CD14-positive monocyte (primary cell): Measurements from ENCODE around the gene FAM193A. TPM values are rescaled to one million over a fixed set of nuclear protein-coding genes. Genes with fewer than 3 reads are reported as not detected.

Experiments used
- DNase-seq, 3 donors: peaks; one replicate each; pipeline ENCODE4 v3.0.0-alpha.2; 2011 to 2022
- H2AFZ ChIP-seq: 2 replicates; pipeline ENCODE4 v1.6.0; 2012; ENCODE audit warnings: mild to moderate bottlenecking, low read depth, low read length, inconsistent platforms; ENCODE audit not compliant: insufficient read depth, poor library complexity, severe bottlenecking
- H3K27ac ChIP-seq, 2 donors: 1 replicate in 1 of 2; 2 replicates in 1 of 2; pipeline ENCODE4 v1.5.1; 2012 to 2013; ENCODE audit warnings: low read length in 2 of 2, control low read depth in 1 of 2, inconsistent platforms in 1 of 2, low read depth in 1 of 2, mild to moderate bottlenecking in 1 of 2
- H3K27me3 ChIP-seq, 2 donors: one replicate each; pipeline versions ENCODE4 v1.6.0 to v1.6.1; 2011 to 2013; ENCODE audit warnings: low read length in 2 of 2; ENCODE audit not compliant: control insufficient read depth in 2 of 2, insufficient read depth in 2 of 2
- H3K36me3 ChIP-seq, 2 donors: replicated peaks in 1 of 2; 1 replicate in 1 of 2; 2 replicates in 1 of 2; pipeline versions ENCODE4 v1.5.1 to v1.6.1; 2012 to 2013; ENCODE audit warnings: low read length in 2 of 2, control low read depth in 1 of 2, inconsistent platforms in 1 of 2, mild to moderate bottlenecking in 1 of 2; ENCODE audit not compliant: insufficient read depth in 2 of 2, control insufficient read depth in 1 of 2
- H3K4me1 ChIP-seq, 2 donors: 1 replicate in 1 of 2; 2 replicates in 1 of 2; pipeline versions ENCODE4 v1.5.1 to v1.6.1; 2012 to 2013; ENCODE audit warnings: low read length in 2 of 2, control low read depth in 1 of 2, inconsistent platforms in 1 of 2, mild to moderate bottlenecking in 1 of 2, moderate library complexity in 1 of 2; ENCODE audit not compliant: insufficient read depth in 2 of 2, control insufficient read depth in 1 of 2
- H3K4me2 ChIP-seq: replicated peaks from 2 replicates; pipeline ENCODE3; 2012; ENCODE audit warnings: low read length, moderate library complexity, mild to moderate bottlenecking; ENCODE audit not compliant: poor library complexity, severe bottlenecking; ENCODE audit errors: extremely low read depth
- H3K4me3 ChIP-seq, 3 experiments: fragments of 200-600 bp in 1 of 3; sonication (generic) in 1 of 3; replicated peaks in 1 of 3; 1 replicate in 2 of 3; 2 replicates in 1 of 3; pipeline ENCODE4 v1.5.1; 2011 to 2013; ENCODE audit warnings: low read length in 3 of 3, mild to moderate bottlenecking in 3 of 3, control low read depth in 2 of 3, low read depth in 2 of 3, inconsistent platforms in 1 of 3, moderate library complexity in 1 of 3
- H3K79me2 ChIP-seq: 2 replicates; pipeline ENCODE4 v1.6.0; 2012; ENCODE audit warnings: mild to moderate bottlenecking, control low read depth, inconsistent platforms, low read length, moderate library complexity; ENCODE audit not compliant: insufficient read depth
- H3K9ac ChIP-seq: 2 replicates; pipeline ENCODE4 v1.6.0; 2017; ENCODE audit warnings: low read length, mild to moderate bottlenecking; ENCODE audit not compliant: insufficient read depth, poor library complexity, severe bottlenecking
- H3K9me3 ChIP-seq, 2 donors: replicated peaks in 1 of 2; 1 replicate in 1 of 2; 2 replicates in 1 of 2; pipeline versions ENCODE4 v1.5.1 to v1.6.1; 2012 to 2013; ENCODE audit warnings: low read length in 2 of 2, control low read depth in 1 of 2; ENCODE audit not compliant: control insufficient read depth in 1 of 2, insufficient read depth in 1 of 2
- H4K20me1 ChIP-seq: 2 replicates; pipeline ENCODE4 v1.6.0; 2012; ENCODE audit warnings: mild to moderate bottlenecking, low read length, control low read depth, moderate library complexity; ENCODE audit not compliant: insufficient read depth
- H3K27ac Mint-ChIP-seq, 7 donors: one replicate each; pipeline ENCODE4 v1.8.0; 2020; ENCODE audit warnings: mild to moderate bottlenecking in 7 of 7, mixed read lengths in 7 of 7, moderate library complexity in 6 of 7, inconsistent platforms in 2 of 7
- H3K27me3 Mint-ChIP-seq, 3 donors: one replicate each; pipeline ENCODE4 v1.8.0; 2021 to 2022; ENCODE audit warnings: low read depth in 3 of 3, mild to moderate bottlenecking in 3 of 3, mixed read lengths in 3 of 3, moderate library complexity in 3 of 3, inconsistent platforms in 1 of 3
- H3K36me3 Mint-ChIP-seq, 2 donors: one replicate each; pipeline ENCODE4 v1.8.0; 2020; ENCODE audit warnings: mixed read lengths in 2 of 2, inconsistent platforms in 1 of 2, mild to moderate bottlenecking in 1 of 2
- H3K4me1 Mint-ChIP-seq: one replicate; pipeline ENCODE4 v1.8.0; 2020; ENCODE audit warnings: mild to moderate bottlenecking, mixed read lengths
- H3K4me3 Mint-ChIP-seq, 2 donors: one replicate each; pipeline ENCODE4 v1.8.0; 2020; ENCODE audit warnings: mild to moderate bottlenecking in 2 of 2, mixed read lengths in 2 of 2, moderate library complexity in 1 of 2
- H3K9me3 Mint-ChIP-seq, 7 donors: one replicate each; pipeline ENCODE4 v1.8.0; 2020 to 2022; ENCODE audit warnings: mixed read lengths in 7 of 7, mild to moderate bottlenecking in 6 of 7, moderate library complexity in 6 of 7, inconsistent platforms in 2 of 7
- WGBS: methylation state at CpG from one replicate; pipeline ENCODE4 v1.1.5; 2013; ENCODE audit warnings: missing lambda C conversion rate; ENCODE audit not compliant: insufficient coverage; 5-methylcytosine and 5-hydroxymethylcytosine counted together
- intact Hi-C, 2 donors: fragments of 100-400 bp; cut with micrococcal nuclease; formaldehyde crosslinking; loops; one replicate each; pipeline versions ENCODE4 v1.15.0 to v1.15.1; 2023
- polyA plus RNA-seq, 3 donors: library from polyadenylated mRNA; depleted of rRNA in 1 of 3; unstranded in 2 of 3; stranded (reverse) in 1 of 3; fragments of 300-500 nt in 2 of 3; fragments of >200 nt in 1 of 3; fragmentation: Illumina TruSeq in 2 of 3; gene quantifications; 1 replicate in 2 of 3; 2 replicates in 1 of 3; pipeline ENCODE4 v1.2.3, GENCODE V29; 2012 to 2021
- TF ChIP-seq, protein P1 (sequence below): fragments of 200-600 bp; IDR thresholded peaks from one replicate; pipeline ENCODE4 v1.8.0; 2022; ENCODE audit warnings: antibody characterized with exemption, mild to moderate bottlenecking

The FAM193A gene
- polyA plus RNA-seq, 3 donors = 0.66 to 11.8 (median 0.82) TPM

DNA sequence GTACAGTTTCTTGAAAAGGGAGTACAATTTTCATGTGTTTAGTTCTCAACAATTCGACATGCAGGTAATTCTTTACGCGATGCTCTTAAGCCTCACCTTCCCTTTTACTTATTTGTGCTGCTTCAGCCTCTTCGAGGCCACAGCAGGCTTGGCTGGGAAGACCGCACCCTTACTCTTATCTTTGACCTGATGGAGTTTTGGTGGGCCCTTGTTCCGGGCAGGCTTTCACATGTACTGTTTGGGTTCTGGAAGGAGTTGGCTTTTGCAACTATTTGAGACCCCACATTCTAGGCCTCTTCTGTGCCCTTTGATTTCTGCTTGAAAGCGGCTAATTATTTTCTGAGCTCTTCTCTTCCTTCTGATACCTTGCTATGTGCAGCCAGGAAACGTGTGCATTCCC is 60.2 kb downstream of the FAM193A start:
- peaks cover 41% of the 10 kb centered on the region for H3K4me1 Mint-ChIP-seq
- peaks cover 34 to 47% of the 10 kb centered on the region in 2 donors for H3K36me3 Mint-ChIP-seq
- H3K79me2 ChIP-seq = peaks cover 98% of the 10 kb centered on the region
- no peaks in the 10 kb centered on the region for H3K9me3 ChIP-seq
- TF ChIP-seq, protein P1, sequence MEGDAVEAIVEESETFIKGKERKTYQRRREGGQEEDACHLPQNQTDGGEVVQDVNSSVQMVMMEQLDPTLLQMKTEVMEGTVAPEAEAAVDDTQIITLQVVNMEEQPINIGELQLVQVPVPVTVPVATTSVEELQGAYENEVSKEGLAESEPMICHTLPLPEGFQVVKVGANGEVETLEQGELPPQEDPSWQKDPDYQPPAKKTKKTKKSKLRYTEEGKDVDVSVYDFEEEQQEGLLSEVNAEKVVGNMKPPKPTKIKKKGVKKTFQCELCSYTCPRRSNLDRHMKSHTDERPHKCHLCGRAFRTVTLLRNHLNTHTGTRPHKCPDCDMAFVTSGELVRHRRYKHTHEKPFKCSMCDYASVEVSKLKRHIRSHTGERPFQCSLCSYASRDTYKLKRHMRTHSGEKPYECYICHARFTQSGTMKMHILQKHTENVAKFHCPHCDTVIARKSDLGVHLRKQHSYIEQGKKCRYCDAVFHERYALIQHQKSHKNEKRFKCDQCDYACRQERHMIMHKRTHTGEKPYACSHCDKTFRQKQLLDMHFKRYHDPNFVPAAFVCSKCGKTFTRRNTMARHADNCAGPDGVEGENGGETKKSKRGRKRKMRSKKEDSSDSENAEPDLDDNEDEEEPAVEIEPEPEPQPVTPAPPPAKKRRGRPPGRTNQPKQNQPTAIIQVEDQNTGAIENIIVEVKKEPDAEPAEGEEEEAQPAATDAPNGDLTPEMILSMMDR = no peak
- H3K27me3 ChIP-seq = no peaks in the 10 kb centered on the region
- peaks cover 22 to 32% of the 10 kb centered on the region in 2 donors for H3K4me1 ChIP-seq
- peaks cover 13 to 40% of the 10 kb centered on the region in 2 donors for H3K36me3 ChIP-seq
- peak overlapping the region in 3 of 7 donors; percentile 1 to 38 (median 27) for H3K27ac Mint-ChIP-seq
- peaks cover 100% of the 10 kb centered on the region for H4K20me1 ChIP-seq
- H3K27me3 Mint-ChIP-seq = peaks cover 1 to 3% (median 1%) of the 10 kb centered on the region in 3 donors
- H3K27ac ChIP-seq = no peak overlapping the region
- no peak overlapping the region for H3K4me3 Mint-ChIP-seq
- no peak overlapping the region for H3K4me2 ChIP-seq
- no peaks in the 10 kb centered on the region for H3K9me3 Mint-ChIP-seq
- H3K9ac ChIP-seq = no peak overlapping the region
- no peak overlapping the region for H2AFZ ChIP-seq
- no peak for DNase-seq
- no peak overlapping the region for H3K4me3 ChIP-seq
- intact Hi-C loops = no loop called here
- 97% methylated on average over 4 of the region's 8 CpGs for WGBS

DNA sequence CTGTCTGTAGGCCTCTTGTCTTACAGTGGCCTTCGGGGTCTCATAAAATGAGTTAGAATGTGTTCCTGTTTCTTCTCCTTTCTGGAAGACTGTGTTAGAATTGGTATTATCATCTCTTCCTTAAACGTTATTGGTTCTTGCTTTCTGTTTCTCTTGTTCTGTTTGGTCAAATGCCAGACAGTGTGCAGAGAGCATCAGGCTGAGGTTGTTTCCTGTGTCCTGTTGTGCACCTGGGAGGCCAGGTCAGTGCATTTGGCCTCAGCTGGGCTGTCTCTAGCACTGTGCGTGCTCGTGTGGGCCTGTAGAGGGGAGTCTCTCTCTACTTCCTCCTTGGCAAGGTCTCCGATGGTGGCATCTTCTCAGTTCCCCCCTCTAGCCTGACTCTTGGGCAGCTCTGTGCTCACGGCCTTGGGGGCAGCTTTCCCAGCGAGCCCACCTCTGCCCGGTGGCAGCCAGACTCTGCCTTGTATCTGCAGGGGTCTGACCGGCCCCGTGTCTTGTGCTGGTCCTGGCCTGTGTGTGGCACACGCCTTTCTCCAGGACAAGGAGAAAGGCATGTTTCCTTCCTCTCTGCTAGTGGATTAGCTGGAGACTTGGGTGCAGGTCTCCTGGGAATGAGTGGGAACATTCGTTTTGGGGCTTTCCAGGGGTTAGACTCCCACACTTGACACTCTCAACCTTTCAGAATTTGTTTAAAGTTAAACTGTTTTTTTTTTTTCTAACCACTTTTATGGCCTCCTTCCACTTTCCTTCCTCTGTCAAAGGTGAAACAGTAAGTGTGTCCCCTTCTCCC is 62.3 kb downstream of the FAM193A start:
- 9% methylated on average over 5 of the region's 12 CpGs for WGBS
- peaks cover 91% of the 10 kb centered on the region for H4K20me1 ChIP-seq
- peak; percentile 32 to 54 (median 41) for DNase-seq

More for the DNA sequence above, 62.3 kb downstream of the FAM193A start:
- Histone ChIP-seq H3K36me3 (peaks cover 14 to 47% of the 10 kb centered on the region in 2 donors), H3K27ac (peak overlapping the region; percentile 4 to 31), H3K4me3 (no peak overlapping the region), H3K9me3 (no peaks in the 10 kb centered on the region), H2AFZ (no peak overlapping the region), H3K27me3 (no peaks in the 10 kb centered on the region), H3K9ac (no peak overlapping the region), H3K4me1 (peaks cover 12 to 20% of the 10 kb centered on the region in 2 donors), H3K4me2 (no peak overlapping the region), H3K79me2 (peaks cover 94% of the 10 kb centered on the region)
- Mint-ChIP-seq H3K9me3 (no peaks in the 10 kb centered on the region), H3K4me1 (peaks cover 25% of the 10 kb centered on the region), H3K36me3 (peaks cover 38 to 62% of the 10 kb centered on the region in 2 donors), H3K27ac (peak overlapping the region; percentile 35 to 85 (median 71)), H3K4me3 (peak overlapping the region in 1 of 2 donors; percentile 83), H3K27me3 (peaks cover 0 to 1% (median 0%) of the 10 kb centered on the region in 3 donors)
- TF ChIP-seq, protein P1 = peak; percentile 39
- intact Hi-C loops = no loop called here
